Measurements from ENCODE around the gene TMEM184C. TPM values are rescaled to one million over a fixed set of nuclear protein-coding genes. Genes with fewer than 3 reads are reported as not detected.

Gene TMEM184C
- total and polyA plus RNA-seq, 2 of the 8 experiments (the other 6 are each of a cell fraction or from before 2014, with no cell fraction given), result 11.1 to 42.4 TPM

DNA sequence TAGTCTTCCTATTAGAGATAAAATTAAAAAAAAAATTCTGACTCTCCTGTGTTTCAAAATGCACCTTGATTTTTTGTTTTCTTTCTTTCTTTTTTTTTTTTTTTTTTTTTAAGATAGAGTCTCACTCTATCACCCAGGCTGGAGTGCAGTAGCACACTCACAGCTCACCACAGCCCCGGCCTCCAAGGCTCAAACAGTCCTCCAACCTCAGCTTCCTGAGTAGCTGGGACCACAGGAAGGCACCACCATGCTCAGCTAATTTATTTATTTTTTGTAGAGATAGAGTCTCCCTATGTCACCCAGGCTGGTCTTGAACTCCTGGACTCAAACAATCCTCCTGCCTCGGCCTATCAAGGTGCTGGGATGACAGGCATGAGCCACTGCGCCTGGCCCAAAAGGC lies 41.1 kb upstream of the TMEM184C start:
- no peak overlapping the region for H3K23ac ChIP-seq (ENCODE audit: insufficient read length)

More for the DNA sequence above, 41.1 kb upstream of the TMEM184C start:
- Histone ChIP-seq H2BK15ac (ENCODE audit: low read length) (no peak overlapping the region), H2BK12ac (ENCODE audit: low read depth, low read length) (no peak overlapping the region), H3K4me3 (ENCODE audit: extremely low read depth in 1 of 4, insufficient read depth in 2 of 4, low read depth in 3 of 4, low read length in 4 of 4) (no peak overlapping the region), H3K27me3 (replicated peaks in 1 of 4; ENCODE audit: control insufficient read depth in 3 of 4, extremely low read depth in 1 of 4, insufficient read depth in 3 of 4, low read length in 3 of 4) (no peaks in the 10 kb centered on the region), H3K36me3 (ENCODE audit: control insufficient read depth in 2 of 4, insufficient read depth in 4 of 4, low read length in 3 of 4) (no peaks in the 10 kb centered on the region), H3K18ac (ENCODE audit: extremely low read depth, low read length) (no peak overlapping the region), H3K79me2 (ENCODE audit: control insufficient read depth in 1 of 2, insufficient read depth in 2 of 2, low read length in 2 of 2) (no peaks in the 10 kb centered on the region), H2BK20ac (ENCODE audit: low read length) (no peak overlapping the region), H2AFZ (ENCODE audit: low read length) (no peak overlapping the region), H3K14ac (ENCODE audit: insufficient read length) (no peak overlapping the region), H2BK5ac (ENCODE audit: low read depth, low read length) (no peak overlapping the region), H4K5ac (ENCODE audit: insufficient read length, low read depth, low read length) (no peak overlapping the region), H4K20me1 (replicated peaks in 1 of 2; ENCODE audit: control insufficient read depth in 1 of 2, insufficient read depth in 2 of 2, low read length in 2 of 2) (no peaks in the 10 kb centered on the region), H2AK5ac (ENCODE audit: low read depth, low read length) (no peak overlapping the region), H3K9me3 (ENCODE audit: insufficient read depth in 2 of 2, low read depth in 1 of 2, low read length in 1 of 2) (no peaks in the 10 kb centered on the region), H3K4me2 (ENCODE audit: insufficient read depth in 1 of 2, low read depth in 2 of 2, low read length in 2 of 2) (no peak overlapping the region), H3K27ac (ENCODE audit: low read depth, low read length) (no peak overlapping the region), H3K4ac (replicated peaks; ENCODE audit: insufficient read length, low read depth, low read length) (no peak overlapping the region), H2BK120ac (replicated peaks; ENCODE audit: low read depth, low read length) (no peak overlapping the region), H3K56ac (replicated peaks; ENCODE audit: insufficient read length, low read depth, low read length) (no peak overlapping the region), H3K23me2 (ENCODE audit: low read depth, low read length) (no peaks in the 10 kb centered on the region; the same call in 1 of the 2 replicates), H3K79me1 (ENCODE audit: low read depth, low read length) (no peaks in the 10 kb centered on the region), H3K9ac (replicated peaks in 1 of 4; ENCODE audit: extremely low read depth in 1 of 4, low read depth in 3 of 4, low read length in 3 of 4) (no peak overlapping the region), H3K4me1 (replicated peaks in 1 of 4; ENCODE audit: control insufficient read depth in 3 of 4, insufficient read depth in 4 of 4, low read length in 3 of 4) (no peaks in the 10 kb centered on the region; a peak in 1 of 7 replicates), H4K91ac (replicated peaks; ENCODE audit: insufficient read length, low read length) (no peak overlapping the region), H4K8ac (ENCODE audit: extremely low read depth, insufficient read depth, low read length) (no peak overlapping the region)
- 87% methylated on average over 3 of the region's 3 CpGs; no CpG with 5 or more reads in 1 of the 2 experiments for WGBS, 2 experiments (ENCODE audit: extremely low coverage in 1 of 2, insufficient coverage in 1 of 2, insufficient read length in 1 of 2, insufficient replicate concordance in 2 of 2, low coverage in 1 of 2, low lambda C conversion rate in 2 of 2, missing lambda C conversion rate in 1 of 2)
- DNase-seq (ENCODE audit: low read depth in 1 of 2, low spot score in 2 of 2), result no peak
- TF ChIP-seq CHD2 (IDR thresholded peaks at IDR 0.05; ENCODE audit: low read length) (no peak), ASH2L (IDR thresholded peaks at IDR 0.05; ENCODE audit: low read length) (no peak), POLR2A (IDR thresholded peaks at IDR 0.05; ENCODE audit: control extremely low read depth in 1 of 2, low read depth in 2 of 2, low read length in 2 of 2) (no peak), TCF12 (IDR thresholded peaks at IDR 0.05; ENCODE audit: low read depth, low read length) (no peak), KDM5A (IDR thresholded peaks at IDR 0.05; ENCODE audit: low read length) (no peak), CTBP2 (IDR thresholded peaks at IDR 0.05; ENCODE audit: borderline replicate concordance, insufficient read depth, insufficient read length, low read length) (no peak), PHF8 (conservative IDR thresholded peaks at IDR 0.05; ENCODE audit: low read depth, low read length) (no peak), RBBP5 (IDR thresholded peaks at IDR 0.05; ENCODE audit: borderline replicate concordance, low read depth, low read length) (no peak), FOSL1 (IDR thresholded peaks at IDR 0.05; ENCODE audit: insufficient read depth, low read depth, low read length) (no peak), KDM4A (IDR thresholded peaks at IDR 0.05; ENCODE audit: low read depth, low read length, severe bottlenecking) (no peak), SP2 (IDR thresholded peaks at IDR 0.05; ENCODE audit: low read length) (no peak), YY1 (IDR thresholded peaks at IDR 0.05; ENCODE audit: low read depth, low read length) (no peak), ZNF274 (IDR thresholded peaks at IDR 0.05; ENCODE audit: borderline replicate concordance, extremely low read depth, low read length) (no peak), CREB1 (IDR thresholded peaks at IDR 0.05) (no peak)
- FAIRE-seq, result no peak
- CTCF ChIA-PET (ENCODE audit: partially characterized antibody), result interaction anchor here (0.7 to 1.3 kb wide), 4 partner anchors 14 to 291 kb away, joined by 3 to 6 read pairs (median 4); no protein-coding TSS in a partner anchor
- POLR2A ChIA-PET (ENCODE audit: partially characterized antibody), result no interaction called here

Data from H1 (cell line).